Esophagus squamous epithelium (tissue), 5 donors: ENCODE data around the gene DIPK2A. TPM values are rescaled to one million over a fixed set of nuclear protein-coding genes. Genes with fewer than 3 reads are reported as not detected.

Experiments used
- DNase-seq: peaks from one replicate; lab custom pipeline; 2025; lab: John Stamatoyannopoulos, UW
- H3K27ac ChIP-seq, 4 donors: fragments of 200-600 bp; sonication (generic); one replicate each; pipeline ENCODE4 v1.5.1; 2016 to 2019; ENCODE audit warnings: mild to moderate bottlenecking in 1 of 4
- H3K27me3 ChIP-seq, 4 donors: fragments of 200-600 bp; sonication (generic); 1 replicate in 3 of 4; 2 replicates in 1 of 4; pipeline versions ENCODE4 v1.5.1 to v1.6.0; 2017 to 2021; ENCODE audit warnings: antibody characterized with exemption in 1 of 4
- H3K36me3 ChIP-seq, 3 donors: fragments of 200-600 bp; sonication (generic); one replicate each; pipeline ENCODE4 v1.5.1; 2016 to 2019
- H3K4me1 ChIP-seq, 3 donors: fragments of 200-600 bp; sonication (generic); one replicate each; pipeline ENCODE4 v1.5.1; 2017 to 2019
- H3K4me3 ChIP-seq, 4 donors: fragments of 200-600 bp; sonication (generic); 1 replicate in 3 of 4; 2 replicates in 1 of 4; pipeline ENCODE4 v1.5.1; 2016 to 2019; ENCODE audit warnings: mild to moderate bottlenecking in 2 of 4, moderate library complexity in 1 of 4
- H3K9me3 ChIP-seq, 3 donors: fragments of 200-600 bp; sonication (generic); one replicate each; pipeline ENCODE4 v1.5.1; 2016 to 2019
- POLR2A ChIP-seq, 4 donors: fragments of 450-650 bp; IDR thresholded peaks; one replicate each; pipeline ENCODE4 v1.6.1; 2017; ENCODE audit warnings: antibody characterized with exemption in 4 of 4, mild to moderate bottlenecking in 4 of 4, moderate library complexity in 3 of 4
- WGBS, 2 donors: methylation state at CpG; one replicate each; pipeline ENCODE4 v1.1.5; 2018; 5-methylcytosine and 5-hydroxymethylcytosine counted together
- intact Hi-C: fragments of 100-400 bp; cut with DNase I; formaldehyde crosslinking; loops from one replicate; pipeline ENCODE4 v1.15.0; 2022
- total RNA-seq, 4 donors: library from RNA; depleted of rRNA; stranded (reverse); fragments of >200 nt; gene quantifications; one replicate each; pipeline ENCODE4 v1.1.0, GENCODE V29; 2016
- TF ChIP-seq, protein P1 (sequence below), 6 experiments: fragments of 450-650 bp in 4 of 6; fragments of 200-600 bp in 2 of 6; sonication (generic) in 2 of 6; IDR thresholded peaks; one replicate each; pipeline ENCODE4 v1.5.1; 2016 to 2019; ENCODE audit warnings: antibody characterized with exemption in 6 of 6, mild to moderate bottlenecking in 4 of 6, moderate library complexity in 4 of 6
- donor health status: DM: yes; HTN: yes; CAD: no.

The DIPK2A gene
- total RNA-seq, 4 donors from 2014 or later: 31.7 to 40.1 (median 36.1) TPM

DNA sequence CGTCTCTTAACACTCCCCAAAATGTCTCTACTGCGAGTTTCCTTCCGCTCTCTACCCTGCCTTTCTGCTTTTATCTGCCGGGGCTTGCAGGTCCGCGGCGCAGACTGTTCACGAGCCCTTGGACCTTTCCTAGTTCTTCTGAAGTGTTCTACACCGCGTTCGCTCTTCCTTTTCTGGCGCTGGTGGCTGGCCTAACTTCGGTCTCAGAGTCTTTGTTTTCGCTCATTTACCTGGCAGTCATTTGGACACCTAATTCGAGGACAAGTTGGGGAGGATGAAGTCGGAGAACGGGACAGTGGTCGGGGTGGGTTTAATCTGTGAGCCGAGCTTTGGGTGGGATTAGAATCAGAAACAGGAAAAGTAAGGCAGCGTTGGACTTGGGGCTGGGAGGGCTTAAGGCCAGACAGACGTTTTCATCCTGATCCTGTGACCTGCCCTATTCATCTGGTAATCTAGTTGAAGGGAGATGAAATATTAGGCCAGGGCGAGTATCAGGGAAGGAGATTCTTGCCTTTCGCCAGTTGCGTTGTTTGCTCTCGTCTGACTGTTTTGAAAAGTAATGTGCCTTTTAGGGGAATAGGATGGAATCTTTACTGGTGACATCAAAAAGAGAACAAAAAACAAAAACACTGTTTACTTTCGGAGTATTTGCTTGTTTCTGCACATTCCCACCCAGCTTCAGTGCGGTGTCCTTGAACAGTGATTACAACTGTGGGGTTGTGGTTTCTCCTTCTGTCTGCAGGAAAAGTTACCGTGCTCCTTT is 1.8 kb downstream of the DIPK2A start:
- Histone ChIP-seq H3K36me3 (no peaks in the 10 kb centered on the region), H3K27ac (peak overlapping the region; percentile 98 to 99 (median 98)), H3K9me3 (no peaks in the 10 kb centered on the region), H3K27me3 (no peaks in the 10 kb centered on the region), H3K4me1 (peaks cover 16 to 57% (median 18%) of the 10 kb centered on the region in 3 donors), H3K4me3 (peak overlapping the region; percentile 68 to 100 (median 90))
- TF ChIP-seq, protein P1, sequence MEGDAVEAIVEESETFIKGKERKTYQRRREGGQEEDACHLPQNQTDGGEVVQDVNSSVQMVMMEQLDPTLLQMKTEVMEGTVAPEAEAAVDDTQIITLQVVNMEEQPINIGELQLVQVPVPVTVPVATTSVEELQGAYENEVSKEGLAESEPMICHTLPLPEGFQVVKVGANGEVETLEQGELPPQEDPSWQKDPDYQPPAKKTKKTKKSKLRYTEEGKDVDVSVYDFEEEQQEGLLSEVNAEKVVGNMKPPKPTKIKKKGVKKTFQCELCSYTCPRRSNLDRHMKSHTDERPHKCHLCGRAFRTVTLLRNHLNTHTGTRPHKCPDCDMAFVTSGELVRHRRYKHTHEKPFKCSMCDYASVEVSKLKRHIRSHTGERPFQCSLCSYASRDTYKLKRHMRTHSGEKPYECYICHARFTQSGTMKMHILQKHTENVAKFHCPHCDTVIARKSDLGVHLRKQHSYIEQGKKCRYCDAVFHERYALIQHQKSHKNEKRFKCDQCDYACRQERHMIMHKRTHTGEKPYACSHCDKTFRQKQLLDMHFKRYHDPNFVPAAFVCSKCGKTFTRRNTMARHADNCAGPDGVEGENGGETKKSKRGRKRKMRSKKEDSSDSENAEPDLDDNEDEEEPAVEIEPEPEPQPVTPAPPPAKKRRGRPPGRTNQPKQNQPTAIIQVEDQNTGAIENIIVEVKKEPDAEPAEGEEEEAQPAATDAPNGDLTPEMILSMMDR (IDR thresholded peaks at IDR 0.05): peak in 2 of 6 experiments; percentile 36 to 49
- no peak for TF ChIP-seq POLR2A (IDR thresholded peaks at IDR 0.05)
- intact Hi-C loops: no loop called here
- WGBS, 2 donors: 1% methylated on average over 28 of the region's 28 CpGs
- no peak for DNase-seq

DNA sequence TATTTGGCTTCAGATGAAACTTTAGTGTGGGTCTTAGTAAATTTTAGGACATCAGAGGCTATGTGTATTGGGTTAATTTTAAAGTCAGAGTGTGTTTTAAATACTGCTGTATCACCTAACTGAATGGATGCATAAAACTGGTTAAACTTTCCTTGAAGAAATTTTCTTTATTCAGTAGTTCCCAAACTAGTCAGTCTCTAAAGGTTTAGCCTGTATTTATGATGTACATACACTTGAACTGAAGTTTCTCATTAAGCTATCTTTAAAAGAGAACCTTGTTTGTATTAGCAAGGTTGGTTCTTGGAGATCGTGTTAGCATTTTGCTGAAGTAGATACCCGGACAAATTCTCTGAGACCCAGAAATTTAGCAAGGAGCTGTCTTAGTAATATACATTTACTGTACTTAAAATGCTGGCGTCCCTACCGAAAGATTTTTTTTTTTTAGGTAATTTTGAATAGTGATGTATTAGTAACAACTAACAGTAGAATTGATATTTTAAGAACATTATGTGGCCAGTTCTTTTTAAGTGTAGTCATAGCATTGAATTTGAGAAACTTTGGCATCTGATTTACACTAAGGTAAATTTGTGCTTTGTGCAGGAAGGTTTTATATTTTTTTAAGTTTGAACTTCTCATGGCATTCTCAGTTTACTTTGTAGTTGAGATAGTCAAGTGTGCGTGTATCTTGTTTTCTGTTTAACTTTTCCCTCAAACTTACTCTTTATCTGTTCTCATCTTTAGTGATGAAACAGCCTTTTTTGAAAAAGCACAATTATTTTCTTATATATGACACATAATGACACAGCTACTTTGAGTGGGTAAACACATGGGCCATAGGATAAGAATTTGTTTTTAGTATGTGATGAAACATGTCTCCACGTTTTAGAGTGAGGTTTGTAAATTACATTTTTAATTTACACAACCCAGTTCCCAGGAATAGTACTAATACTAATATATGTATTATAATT is 2.9 kb downstream of the DIPK2A start:
- H3K27ac ChIP-seq: peak overlapping the region in 3 of 4 donors; percentile 98 to 99 (median 98)
- no peak for TF ChIP-seq POLR2A (IDR thresholded peaks at IDR 0.05)
- TF ChIP-seq, protein P1 (IDR thresholded peaks at IDR 0.05): no peak

DNA sequence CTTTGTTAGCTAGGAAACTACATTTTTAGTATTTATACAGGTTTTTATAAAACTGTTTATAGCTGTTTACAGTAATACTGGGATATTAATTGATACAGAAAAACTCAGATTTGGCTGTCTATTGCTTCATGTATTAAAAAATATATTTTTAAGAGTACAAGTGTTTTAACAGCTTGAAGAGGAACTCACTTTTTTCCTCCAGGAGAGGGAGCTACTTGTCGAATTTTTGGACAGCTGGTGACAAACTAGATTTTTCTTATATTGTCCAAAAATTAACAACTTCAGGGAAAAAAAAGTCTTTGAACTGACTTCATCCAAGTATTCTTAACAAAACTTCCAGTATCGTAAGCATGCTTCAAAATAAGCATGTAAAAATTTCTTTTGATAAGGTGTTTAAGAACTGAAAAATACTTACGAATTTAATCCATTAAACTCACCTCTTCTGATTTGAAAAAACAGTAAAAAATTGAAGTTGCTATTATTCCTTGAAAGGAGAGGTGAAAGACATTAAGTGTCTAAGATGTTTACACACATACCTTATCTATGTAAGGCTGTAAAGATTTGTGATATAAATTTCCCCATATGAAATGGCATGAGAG is 4.0 kb downstream of the DIPK2A start:
- intact Hi-C loops: no loop called here
- Histone ChIP-seq H3K27me3 (no peaks in the 10 kb centered on the region), H3K36me3 (no peaks in the 10 kb centered on the region), H3K27ac (peak overlapping the region in 2 of 4 donors; percentile 98 to 99), H3K4me3 (peak overlapping the region in 3 of 4 donors; percentile 83 to 100 (median 96)), H3K4me1 (peaks cover 16 to 70% (median 18%) of the 10 kb centered on the region in 3 donors), H3K9me3 (no peaks in the 10 kb centered on the region)
- WGBS, 2 donors: 21 to 26% methylated on average over 3 of the region's 3 CpGs
- no peak for DNase-seq
- no peak for TF ChIP-seq POLR2A (IDR thresholded peaks at IDR 0.05)
- TF ChIP-seq, protein P1 (IDR thresholded peaks at IDR 0.05): peak in 5 of 6 experiments; percentile 48 to 66 (median 64)

More for the DNA sequence above, 2.9 kb downstream of the DIPK2A start:
- H3K27me3 ChIP-seq: no peaks in the 10 kb centered on the region
- 15 to 17% methylated on average over 6 of the region's 6 CpGs for WGBS, 2 donors
- peaks cover 16 to 68% (median 18%) of the 10 kb centered on the region in 3 donors for H3K4me1 ChIP-seq
- intact Hi-C loops: no loop called here
- no peaks in the 10 kb centered on the region for H3K9me3 ChIP-seq
- H3K36me3 ChIP-seq: no peaks in the 10 kb centered on the region
- peak overlapping the region; percentile 68 to 100 (median 90) for H3K4me3 ChIP-seq
- no peak for DNase-seq

- H3K27ac ChIP-seq: peak overlapping the region in 2 of 4 donors; percentile 98 to 99
- peak overlapping the region in 2 of 4 donors; percentile 6 to 22 for H3K4me3 ChIP-seq
- no peak for DNase-seq
- 35 to 38% methylated on average over 4 of the region's 4 CpGs for WGBS, 2 donors
- TF ChIP-seq, protein P1 (IDR thresholded peaks at IDR 0.05): no peak
- TF ChIP-seq POLR2A (IDR thresholded peaks at IDR 0.05): no peak
- intact Hi-C loops: no loop called here
- peaks cover 0 to 3% (median 0%) of the 10 kb centered on the region in 3 donors for H3K36me3 ChIP-seq
- no peaks in the 10 kb centered on the region for H3K9me3 ChIP-seq
- peaks cover 16 to 68% (median 18%) of the 10 kb centered on the region in 3 donors for H3K4me1 ChIP-seq
- no peaks in the 10 kb centered on the region for H3K27me3 ChIP-seq
Measured at GRCh38 chr3:143977341-143978262, 6.0 kb downstream of the DIPK2A start.
